CD4-positive, alpha-beta T cell treated with Interferon alpha-2 for 1 hour (primary cell): ENCODE results near the gene ZNF691.
"Not testable (repeated sequence)": the region's sequence is repeated elsewhere in the genome, so short reads cannot be mapped to it uniquely, and the experiment has no call there.

Source experiments
- DNase-seq, 2 donors: peaks; one replicate each; pipeline ENCODE4 v3.0.0-alpha.2; 2020 to 2022

The ZNF691 gene, protein sequence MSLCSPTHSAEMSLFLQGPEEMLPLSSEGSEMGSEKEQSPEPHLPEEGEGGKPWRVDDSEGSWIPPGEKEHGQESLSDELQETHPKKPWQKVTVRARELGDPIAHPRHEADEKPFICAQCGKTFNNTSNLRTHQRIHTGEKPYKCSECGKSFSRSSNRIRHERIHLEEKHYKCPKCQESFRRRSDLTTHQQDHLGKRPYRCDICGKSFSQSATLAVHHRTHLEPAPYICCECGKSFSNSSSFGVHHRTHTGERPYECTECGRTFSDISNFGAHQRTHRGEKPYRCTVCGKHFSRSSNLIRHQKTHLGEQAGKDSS

DNA sequence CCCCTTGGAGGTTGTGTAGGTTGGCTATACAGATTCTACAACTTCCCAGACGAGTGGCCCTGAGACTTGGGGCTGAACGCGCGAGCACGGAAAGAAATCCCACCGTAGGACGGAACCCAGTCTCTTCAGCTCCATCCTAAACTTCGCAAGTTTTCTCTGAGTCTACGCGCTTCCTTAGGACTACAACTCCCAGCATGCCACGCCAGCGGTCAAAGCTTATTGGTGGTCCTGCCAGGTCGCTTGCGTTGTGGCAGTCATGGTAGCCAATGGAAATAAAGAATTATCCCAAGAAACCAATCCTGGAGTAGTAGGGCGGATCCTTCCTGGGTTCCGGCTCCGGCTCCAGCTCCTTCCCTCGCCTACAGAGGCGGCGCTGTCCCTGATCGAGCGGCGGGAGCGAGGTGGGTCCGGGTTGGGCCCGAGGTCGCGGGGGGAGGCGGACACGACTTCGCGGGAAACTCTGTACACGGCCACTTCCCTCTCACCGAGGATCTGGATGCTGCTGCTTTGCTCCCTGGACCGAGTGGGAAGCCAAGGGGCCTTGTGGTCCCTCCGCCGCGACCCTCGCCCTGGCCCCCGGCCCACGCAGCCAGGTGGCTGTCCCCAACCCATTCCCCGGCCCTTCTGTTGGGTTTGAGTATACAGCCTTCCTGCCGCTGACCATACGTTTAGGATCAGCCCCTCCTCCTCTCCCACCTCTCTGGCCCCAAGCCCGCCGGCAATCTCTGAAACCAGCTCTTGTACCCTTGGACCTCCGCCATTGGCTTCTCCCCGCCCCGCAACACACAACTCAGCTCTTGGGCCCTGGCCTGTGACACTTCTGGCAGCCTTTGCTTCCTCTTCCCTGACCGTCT lies at the start of gene ZNF691:
Gene ZNF691 (plus strand): TSS at position 357 of the 854 bp plus-strand sequence. CDS start 3,046 bp downstream, outside the sequence.
- DNase-seq: peak; percentile 92 to 94

DNA sequence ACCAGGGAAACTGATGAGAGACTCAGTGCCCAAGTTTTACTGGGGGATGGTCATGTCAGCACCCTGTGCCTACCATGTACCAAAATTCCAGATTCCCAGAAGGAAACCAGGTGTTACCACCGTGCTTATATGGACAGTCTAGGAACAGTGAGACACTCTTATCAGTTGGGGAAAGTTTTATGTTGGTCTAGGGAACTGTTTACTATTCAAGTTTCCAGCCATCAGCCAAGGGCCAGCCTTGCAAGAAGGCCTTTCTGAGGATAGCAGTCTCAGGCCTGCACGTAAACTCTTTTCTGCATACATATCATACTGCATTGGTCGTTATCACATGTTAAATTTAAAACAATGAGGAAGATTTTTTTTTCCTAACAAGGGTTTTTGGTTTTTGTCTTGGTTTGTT lies 49.0 kb upstream of the ZNF691 start:
- no peak for DNase-seq

DNA sequence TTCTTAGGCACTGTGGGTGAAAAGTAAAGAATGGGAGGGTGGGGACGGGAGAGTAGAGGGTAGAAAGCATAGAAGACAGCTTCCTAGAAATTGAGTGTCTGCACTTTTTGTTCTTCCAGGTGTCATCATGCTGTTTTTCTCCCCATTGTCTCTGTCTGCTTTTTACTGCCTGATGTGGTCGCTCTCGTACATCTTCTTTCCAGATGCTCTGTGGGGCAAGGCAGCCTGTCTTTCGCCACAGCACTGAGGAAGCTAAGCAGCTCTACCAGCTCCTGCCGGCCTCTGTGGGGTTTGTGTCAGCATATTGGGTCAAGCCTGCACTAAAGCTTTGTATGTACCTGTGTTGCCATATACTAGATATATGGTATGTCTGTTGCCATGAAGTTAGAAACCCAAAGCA lies 48.4 kb upstream of the ZNF691 start:
- no peak for DNase-seq

DNA sequence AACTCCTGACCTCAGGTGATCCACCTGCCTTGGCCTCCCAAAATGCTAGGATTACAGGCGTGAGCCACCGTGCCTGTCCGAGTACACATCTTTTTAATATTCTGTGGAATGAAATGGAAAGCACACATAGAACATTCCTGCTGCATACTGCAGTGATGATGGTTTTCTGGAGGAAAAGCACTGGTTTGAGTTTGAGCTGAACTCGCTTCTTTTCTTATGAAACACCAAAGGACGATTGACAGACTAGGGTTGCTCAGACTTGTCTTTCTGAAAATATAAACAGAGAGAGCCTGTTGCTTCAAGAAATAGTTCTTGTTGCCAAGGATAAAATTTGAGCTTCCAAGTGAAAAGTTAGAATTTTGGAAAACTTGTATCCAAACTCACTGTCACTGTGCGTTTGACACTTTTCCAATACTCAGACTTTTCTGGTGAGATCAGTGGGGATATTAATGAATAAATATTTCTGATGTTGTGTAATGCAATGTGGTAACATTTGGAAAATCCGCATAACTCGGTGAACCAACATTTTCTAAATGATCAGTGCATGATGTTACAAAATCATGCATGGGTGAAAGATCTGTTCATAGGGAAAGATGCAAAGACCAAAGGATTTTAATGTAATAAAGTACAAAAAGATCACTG lies 44.5 kb upstream of the ZNF691 start:
- no peak for DNase-seq

DNA sequence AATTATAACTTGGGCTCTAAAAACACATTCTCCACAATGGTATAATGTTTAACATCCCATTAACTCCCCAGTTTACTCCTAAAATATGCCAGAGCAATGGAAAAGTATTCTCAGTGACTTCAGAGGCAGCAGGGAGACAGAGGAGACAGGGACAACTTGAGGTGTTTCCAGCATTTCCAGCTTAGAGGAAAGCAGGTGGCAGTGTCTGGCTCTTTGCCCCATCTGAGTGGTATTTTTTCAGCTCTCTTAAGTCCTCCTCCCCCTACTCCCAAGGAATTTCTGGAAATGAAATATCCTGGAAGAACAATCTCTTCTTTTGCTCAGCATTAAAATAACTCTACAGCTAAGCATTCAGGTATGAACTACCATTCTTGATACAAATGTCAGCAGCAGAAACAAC lies 40.2 kb upstream of the ZNF691 start:
- DNase-seq: no peak

DNA sequence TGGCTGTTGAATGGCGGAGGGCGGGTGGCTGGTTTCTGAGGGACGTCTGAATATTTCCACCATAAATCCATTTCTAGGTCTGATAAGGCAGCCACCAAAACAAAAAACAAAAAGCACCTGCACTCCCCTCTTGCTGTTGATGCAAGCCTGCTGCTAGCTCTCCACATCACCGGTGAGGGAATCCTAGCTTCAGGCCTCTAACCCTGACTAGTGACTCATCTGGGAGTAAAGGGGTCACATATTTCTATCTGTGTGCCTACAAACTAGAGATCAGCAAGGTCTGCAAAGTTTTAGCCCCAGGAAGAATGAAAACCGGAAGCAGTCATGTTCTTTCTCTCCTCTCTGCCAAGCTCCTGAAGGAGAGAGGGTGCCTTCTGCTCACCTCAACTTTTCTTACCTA lies 39.8 kb upstream of the ZNF691 start:
- no peak for DNase-seq

DNA sequence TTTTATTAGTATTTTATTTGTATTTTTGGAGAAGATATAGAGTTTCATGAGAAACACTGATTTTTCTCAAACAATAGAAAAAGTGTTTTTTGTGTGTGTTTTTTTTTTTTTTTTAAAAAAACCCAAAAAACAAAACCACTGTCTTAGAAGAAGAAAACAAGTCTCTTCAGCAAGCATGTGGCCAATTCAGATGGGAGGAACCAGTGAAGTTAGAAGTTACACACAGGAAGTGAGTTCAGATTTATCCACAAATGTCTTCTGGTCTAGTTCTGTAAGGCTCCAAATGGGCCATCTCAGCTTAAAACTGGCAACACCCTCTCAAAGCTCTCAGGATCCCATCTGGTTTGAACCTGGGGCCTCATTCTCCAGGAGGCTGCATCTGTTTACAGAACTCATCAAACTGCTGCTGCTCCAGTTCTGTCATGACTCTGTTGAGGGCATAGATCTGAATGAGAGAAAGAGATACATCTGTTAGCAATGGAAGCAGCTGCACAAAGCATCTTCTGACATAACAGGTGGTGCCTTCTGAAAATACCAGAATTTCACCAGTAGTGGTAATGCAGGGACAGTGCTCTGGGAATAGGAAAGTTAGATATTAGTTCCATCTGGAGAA lies 39.3 kb upstream of the ZNF691 start:
- no peak for DNase-seq

DNA sequence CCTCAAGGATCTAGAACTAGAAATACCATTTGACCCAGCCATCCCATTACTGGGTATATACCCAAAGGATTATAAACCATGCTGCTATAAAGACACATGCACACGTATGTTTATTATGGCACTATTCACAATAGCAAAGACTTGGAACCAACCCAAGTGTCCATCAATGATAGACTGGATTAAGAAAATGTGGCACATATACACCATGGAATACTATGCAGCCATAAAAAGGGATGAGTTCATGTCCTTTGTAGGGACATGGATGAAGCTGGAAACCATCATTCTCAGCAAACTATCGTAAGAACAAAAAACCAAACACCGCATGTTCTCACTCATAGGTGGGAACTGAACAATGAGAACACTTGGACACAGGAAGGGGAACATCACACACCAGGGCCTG lies 31.6 kb upstream of the ZNF691 start:
- DNase-seq: not testable (repeated sequence)

DNA sequence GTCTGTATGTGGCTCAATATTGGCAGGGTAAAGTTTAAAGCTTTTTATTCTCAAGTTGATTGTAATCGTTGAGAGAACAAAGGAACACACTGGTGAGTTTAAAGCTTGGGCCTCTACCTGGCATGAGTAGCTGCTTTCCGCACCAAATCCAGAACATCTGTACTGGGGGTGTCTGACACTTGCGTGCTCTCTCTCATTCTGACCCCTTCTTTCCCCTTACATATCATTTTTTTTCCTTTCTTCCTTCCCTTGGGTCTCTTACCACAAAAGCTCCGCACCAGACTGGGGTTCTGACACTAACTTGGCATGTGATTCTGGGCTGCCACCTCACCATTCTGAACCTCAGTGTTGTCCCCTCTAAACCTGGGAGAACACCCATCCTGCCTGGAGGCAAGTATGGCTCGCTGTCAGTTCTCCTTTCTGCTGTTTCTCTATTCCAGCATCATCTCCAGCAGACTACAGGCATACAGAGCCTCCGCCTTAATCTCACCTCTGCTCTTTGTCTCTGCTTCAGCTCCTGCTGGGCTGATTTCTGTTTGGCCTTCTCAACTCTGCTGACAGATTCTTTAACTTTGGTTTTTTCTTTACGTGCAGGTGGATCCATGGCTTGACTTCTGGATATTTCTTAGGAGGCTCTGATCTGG lies 30.4 kb upstream of the ZNF691 start:
- DNase-seq: peak in 1 of 2 donors; percentile 3

DNA sequence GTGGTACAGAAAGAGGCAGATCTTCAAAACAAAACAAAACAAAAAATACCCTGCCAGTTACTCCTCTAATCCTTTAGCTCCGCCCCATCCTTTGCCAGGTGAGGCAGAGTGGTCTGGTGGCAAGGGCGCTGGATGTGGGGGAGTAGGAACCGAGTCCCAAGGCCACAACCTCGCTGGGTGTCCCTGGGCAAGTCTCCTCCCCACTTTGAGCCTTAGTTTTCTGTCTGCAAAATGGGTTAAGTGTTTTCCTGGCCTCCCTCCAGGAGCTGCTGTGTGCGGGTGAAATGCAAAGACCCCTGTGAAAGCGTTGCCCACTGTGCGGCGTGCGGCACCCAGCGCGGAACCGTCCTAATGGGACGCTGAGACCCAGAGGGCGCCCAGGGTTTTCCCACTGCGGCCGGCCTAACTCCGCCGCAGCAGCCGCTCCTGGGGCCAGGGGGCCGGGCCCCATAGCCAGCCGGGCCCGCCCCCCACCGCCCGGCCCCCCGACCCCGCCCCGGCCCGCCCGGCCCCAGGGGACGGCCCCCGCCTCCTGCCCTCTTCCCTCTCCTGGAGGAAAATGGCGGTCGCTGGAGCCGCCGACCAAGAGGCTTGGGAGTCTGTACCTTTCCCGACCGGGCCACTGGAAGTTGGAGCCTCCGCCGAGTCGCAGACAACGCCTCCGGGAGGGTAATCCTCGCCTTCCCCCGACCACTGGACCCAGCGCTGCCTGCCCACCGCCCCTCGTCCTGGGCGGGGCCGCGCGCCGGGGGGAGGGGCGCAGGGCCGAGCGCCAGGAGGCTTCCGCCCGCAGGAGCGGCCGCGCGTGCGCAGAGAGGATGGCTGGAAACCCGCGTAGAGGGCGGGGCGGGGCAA lies 29.6 kb upstream of the ZNF691 start, which contains the start of the genes ERMAP and SVBP:
Gene ERMAP (plus strand): TSS at position 538 of the 855 bp plus-strand sequence. CDS start 13,327 bp downstream, outside the sequence.
Gene SVBP (minus strand): TSS at position 813 of the 855 bp plus-strand sequence. CDS start 853 bp downstream, outside the sequence.
- DNase-seq: peak; percentile 91 to 94

DNA sequence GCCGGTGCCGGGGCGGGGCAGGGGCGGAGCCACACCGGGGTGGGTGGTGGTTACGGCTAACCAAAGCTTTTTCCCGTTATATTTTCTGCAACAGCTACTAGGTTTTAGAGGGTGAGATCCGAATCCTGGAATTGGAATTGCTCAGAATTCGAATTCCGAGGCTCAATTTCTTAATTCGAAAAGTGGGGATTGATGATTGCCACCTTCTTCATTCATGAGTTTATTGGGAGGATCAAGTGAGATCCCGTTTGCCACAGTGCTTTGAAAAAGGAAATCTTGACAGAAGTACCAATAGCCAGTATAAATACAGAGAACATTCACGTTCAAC lies 29.0 kb upstream of the ZNF691 start:
- DNase-seq: no peak

DNA sequence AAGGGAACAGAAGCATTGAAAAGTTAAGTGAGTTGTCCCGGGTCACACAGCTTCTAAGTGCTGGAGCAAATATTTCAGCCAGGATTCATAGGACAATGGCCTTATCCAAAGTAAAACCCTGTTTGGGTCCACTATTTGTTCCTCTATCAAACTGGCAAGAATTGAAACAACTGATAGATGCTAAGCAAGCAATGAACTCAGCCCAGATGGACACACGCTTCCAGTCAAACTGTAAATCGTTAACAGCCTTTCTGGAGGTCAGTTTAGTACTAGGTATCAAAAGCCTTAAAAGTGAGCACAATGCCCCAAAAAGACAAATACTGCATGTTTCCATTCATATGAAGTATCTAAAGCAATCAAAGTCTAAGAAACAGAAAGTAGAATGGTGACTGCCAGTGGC lies 28.4 kb upstream of the ZNF691 start:
- no peak for DNase-seq

DNA sequence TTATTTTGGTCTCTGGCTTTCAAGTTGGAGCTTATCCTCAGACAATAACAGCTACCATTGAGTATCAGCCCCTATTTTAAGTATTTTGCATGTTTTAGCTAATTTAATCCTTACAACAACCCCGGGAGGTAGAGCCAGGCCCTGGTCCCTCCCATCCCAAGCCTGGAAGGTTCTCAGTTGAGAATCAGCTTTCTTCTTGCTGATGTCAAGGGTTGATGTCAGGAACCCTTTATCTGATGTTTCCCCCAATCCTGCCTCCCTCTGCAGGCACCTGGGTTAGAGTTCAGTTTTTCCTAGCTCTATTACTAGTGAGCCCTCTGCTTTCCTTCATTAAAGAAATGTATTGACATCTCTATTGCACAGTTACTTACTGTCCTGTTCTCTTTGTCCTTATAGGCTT lies 25.6 kb upstream of the ZNF691 start:
- DNase-seq: no peak

DNA sequence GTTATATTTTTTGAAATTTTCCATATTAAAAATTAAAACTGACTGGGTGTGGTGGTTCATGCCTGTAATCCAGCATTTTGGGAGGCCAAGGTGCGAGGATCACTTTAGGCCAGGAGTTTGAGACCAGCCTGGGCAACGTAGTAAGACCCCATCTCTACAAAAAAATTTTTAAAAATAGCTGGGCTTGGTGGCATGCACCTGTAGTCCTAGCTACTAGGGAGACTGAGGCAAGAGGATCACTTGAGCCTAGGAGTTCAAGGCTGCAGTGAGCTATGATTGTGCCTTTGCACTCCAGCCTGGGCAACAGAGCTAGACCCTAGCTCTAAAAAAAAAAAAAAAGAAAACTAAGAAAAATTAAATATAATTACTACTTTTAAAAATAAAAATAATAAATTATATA lies 24.7 kb upstream of the ZNF691 start:
- DNase-seq: no peak

DNA sequence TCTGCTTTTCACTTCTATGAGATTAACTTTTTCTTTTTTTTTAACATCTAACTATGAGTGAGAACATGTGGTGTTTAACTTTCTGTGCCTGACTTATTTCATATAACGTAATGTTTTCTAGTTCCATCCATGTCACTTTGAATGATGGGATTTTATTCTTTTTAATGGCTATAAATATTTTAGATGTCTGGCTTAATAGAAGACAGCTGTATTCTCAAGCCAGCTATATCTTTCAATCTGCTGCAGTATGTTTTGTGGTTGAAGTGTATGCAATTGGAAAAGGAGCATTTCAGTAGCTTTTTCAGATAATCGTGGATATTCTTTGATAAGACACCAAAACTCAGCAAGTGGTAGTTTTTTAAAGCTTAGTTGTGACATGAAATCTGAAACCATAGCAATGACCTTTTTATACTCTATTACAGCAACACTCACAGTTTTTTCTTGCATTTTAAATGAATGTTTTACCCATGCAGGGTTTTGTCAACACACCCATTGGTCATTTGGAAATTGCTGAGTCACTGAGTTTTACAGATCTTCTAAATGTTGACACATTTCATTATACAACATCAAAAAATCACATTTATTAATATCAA lies 23.5 kb upstream of the ZNF691 start:
- no peak for DNase-seq

DNA sequence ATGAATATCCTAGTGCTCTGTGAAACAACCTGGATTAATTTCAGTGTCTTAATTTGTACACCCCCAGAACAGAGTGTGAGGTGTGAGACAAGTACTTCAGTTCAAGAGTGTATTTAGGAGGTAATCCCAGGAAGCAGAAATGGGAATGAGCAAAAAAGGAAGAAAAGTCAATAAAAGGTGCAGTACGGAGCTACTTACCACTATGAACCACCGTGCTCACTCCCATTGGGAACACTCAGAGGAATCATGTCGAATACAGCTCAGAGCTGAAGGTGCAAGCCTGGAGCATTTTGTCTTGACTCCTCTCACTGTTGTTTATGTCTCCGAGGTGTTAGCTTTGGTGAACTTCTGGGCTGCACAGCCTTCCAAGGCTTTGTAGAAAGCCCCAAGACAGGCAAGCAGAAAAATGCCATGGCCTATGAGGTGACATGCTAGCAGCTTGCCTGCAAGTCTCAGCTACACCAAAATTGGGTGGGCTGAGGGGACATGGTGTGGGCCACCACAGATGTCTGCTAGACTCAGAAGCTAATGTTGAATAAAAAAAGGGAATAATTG lies 21.9 kb upstream of the ZNF691 start:
- DNase-seq: no peak

DNA sequence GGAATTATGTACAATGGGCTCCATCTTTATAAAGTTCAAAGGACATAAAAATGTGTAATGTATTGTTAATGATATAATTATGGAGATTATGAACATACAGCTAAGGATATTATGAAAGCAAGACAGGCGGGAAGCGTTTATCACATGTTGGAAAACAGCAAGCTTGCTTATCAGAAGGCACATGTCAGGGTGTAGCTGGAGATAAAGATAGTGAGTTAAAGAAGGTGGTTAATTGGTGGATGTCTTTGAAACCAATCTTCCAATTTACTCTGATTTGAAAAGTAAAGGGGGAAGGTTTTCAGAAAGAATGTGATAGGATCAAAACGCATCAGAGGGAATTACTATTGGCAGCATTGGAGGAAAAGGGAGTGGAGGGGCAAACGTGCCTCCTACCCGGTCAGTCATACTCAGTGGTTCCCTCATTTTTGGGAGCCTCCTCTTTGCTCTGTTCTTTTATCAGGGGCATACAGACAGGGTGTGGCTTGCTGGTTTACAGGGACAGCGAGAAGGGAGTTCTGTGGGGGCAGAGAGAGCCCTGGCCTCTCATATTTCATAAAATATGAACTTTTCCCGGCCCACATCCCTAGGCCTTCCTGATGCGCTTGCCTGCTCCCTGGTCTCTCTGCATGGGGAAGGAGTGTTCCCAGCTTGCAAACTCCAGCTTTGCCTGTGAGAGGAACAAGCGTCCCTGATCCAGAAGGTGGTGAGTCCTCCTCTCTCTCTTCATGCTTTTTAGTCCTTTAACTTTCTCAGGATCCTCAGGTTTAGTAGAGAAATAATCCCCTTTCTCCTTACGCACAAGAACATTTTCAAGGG lies 21.2 kb upstream of the ZNF691 start:
- DNase-seq: no peak

DNA sequence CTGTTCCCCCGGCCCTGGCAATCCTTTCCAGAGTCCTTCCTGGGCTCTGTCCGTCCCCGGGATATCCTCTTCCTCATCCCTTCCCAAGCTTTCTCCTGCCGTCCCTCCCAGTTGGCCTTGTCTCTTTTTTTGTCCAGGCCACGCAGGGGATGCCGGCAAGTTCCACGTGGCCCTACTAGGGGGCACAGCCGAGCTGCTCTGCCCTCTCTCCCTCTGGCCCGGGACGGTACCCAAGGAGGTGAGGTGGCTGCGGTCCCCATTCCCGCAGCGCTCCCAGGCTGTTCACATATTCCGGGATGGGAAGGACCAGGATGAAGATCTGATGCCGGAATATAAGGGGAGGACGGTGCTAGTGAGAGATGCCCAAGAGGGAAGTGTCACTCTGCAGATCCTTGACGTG lies 15.8 kb upstream of the ZNF691 start:
- DNase-seq: no peak

DNA sequence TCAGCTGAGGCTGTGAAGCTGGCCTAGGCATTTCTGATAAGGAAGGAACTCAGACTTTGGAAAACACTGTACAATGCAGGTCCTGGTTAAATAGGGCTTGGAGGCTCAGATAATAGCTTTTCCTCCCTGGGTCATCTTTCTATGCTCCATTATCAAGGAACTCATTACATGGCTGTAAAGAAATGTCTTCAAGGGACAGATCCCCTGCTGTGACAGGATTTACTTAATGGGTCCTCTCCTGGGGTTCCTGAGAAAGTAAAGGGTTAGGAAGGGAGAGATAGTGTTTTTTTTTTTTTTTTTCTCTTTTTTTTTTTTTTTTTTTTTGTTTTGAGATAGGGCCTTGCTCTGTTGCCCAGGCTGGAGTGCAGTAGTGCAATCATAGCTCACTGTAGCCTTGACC lies 15.1 kb upstream of the ZNF691 start:
- DNase-seq: no peak

DNA sequence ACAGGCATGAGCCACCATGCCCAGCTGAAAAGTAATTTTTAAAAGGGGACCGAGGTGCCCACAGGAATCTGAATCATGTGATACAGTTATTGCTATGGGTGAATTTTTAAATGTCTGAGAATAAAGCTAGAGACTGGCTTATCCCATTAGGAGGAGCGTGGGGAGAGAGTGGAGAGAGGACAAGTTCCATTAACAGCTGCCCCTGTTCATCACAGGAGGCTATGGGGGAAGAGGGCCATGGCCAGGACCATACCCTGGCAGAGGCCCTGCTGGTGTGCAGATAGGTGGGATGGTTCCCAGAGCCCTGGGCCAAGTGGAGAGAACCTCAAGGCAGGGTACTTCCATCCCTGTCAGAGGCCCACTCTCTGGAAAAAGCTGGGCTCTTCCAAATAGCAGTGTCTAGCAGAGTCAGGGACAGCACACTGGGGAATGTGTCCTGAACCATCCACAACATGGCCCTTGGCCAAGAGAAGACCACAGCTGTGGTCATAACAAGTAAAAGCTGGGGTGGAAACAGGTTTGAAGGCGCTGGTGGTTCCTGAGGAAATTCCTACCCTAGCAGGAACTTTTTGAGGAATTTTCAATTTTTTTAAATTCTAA lies 13.7 kb upstream of the ZNF691 start:
- no peak for DNase-seq
